Tibial nerve (tissue), 4 donors: Measurements from ENCODE around the gene RPL23. TPM values are rescaled to one million over a fixed set of nuclear protein-coding genes. Genes with fewer than 3 reads are reported as not detected.
A peak's percentile ranks its signal among the peaks of the same experiment; 100 is the strongest.

Experiments used
- DNase-seq, 2 donors: peaks; one replicate each; pipeline ENCODE4 v3.0.0-alpha.2; 2019; ENCODE audit warnings: low spot score in 2 of 2
- H3K27ac ChIP-seq, 4 donors: fragments of 200-600 bp; sonication (generic) in 3 of 4; one replicate each; pipeline ENCODE4 v1.5.1; 2017 to 2019; ENCODE audit warnings: mild to moderate bottlenecking in 1 of 4
- H3K27me3 ChIP-seq, 2 donors: fragments of 200-600 bp; sonication (generic) in 1 of 2; one replicate each; pipeline versions ENCODE4 v1.5.1 to v1.6.0; 2017 to 2019
- H3K36me3 ChIP-seq, 3 donors: fragments of 200-600 bp; sonication (generic); one replicate each; pipeline ENCODE4 v1.5.1; 2018 to 2019
- H3K4me1 ChIP-seq, 4 donors: fragments of 200-600 bp; sonication (generic) in 3 of 4; one replicate each; pipeline ENCODE4 v1.5.1; 2017 to 2019
- H3K4me3 ChIP-seq, 4 donors: fragments of 200-600 bp; sonication (generic) in 3 of 4; one replicate each; pipeline ENCODE4 v1.5.1; 2017 to 2019; ENCODE audit warnings: mild to moderate bottlenecking in 1 of 4, moderate library complexity in 1 of 4
- H3K9me3 ChIP-seq, 4 donors: fragments of 200-600 bp; sonication (generic) in 3 of 4; one replicate each; pipeline ENCODE4 v1.5.1; 2017 to 2019
- EP300 ChIP-seq, 2 donors: sonication (generic); formaldehyde crosslinking; IDR thresholded peaks; one replicate each; pipeline ENCODE4 v1.6.1; 2017; ENCODE audit warnings: antibody characterized with exemption in 2 of 2, mild to moderate bottlenecking in 1 of 2
- POLR2A ChIP-seq, 2 donors: fragments of 450-650 bp; IDR thresholded peaks; one replicate each; pipeline ENCODE4 v1.6.1; 2017; ENCODE audit warnings: antibody characterized with exemption in 2 of 2, mild to moderate bottlenecking in 2 of 2, moderate library complexity in 2 of 2
- WGBS, 2 donors: methylation state at CpG; one replicate each; pipeline ENCODE4 v1.1.5; 2018; 5-methylcytosine and 5-hydroxymethylcytosine counted together
- small RNA-seq: library from RNA; depleted of rRNA; stranded (forward); fragments of <200 nt; gene quantifications from one replicate; pipeline ENCODE3, GENCODE V24; 2016
- total RNA-seq, 4 donors: library from RNA; depleted of rRNA; stranded (reverse); fragments of >200 nt; gene quantifications; one replicate each; pipeline ENCODE4 v1.1.0, GENCODE V29; 2016
- TF ChIP-seq, protein P1 (sequence below), 5 experiments: fragments of 200-600 bp in 3 of 5; fragments of 450-650 bp in 2 of 5; sonication (generic) in 3 of 5; IDR thresholded peaks; one replicate each; pipeline ENCODE4 v1.5.1; 2016 to 2019; ENCODE audit warnings: antibody characterized with exemption in 5 of 5, mild to moderate bottlenecking in 3 of 5, moderate library complexity in 2 of 5

RPL23 gene
- total RNA-seq, 4 donors from 2014 or later = 1,112 to 1,642 (median 1,331) TPM

DNA sequence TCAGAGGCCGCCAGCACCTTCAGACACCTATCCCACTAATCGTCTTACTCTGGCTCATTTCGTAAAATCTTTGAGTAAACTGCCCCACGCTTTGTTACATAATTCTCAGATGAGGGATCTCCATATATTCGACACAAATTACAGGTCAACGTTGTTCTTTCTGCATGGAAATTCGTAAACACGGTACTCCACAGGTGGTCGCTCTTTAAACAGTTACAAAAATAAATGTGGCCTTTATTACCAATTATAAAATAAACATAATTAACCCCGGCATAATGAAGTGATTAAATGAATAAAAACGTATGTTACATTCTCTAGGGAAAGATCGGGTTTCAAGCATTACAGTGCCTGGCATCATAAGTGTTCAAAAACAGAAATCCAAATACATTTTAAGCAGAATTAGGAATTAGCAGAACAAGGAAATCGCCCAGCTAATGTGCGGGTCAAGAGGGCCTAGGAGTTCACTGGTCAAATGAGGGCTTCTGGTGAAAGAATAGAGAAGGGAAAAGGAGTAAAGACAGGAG is 53.2 kb downstream of the RPL23 start:
- Histone ChIP-seq H3K27ac (peak overlapping the region; percentile 93 to 100 (median 99)), H3K4me1 (peaks cover 0 to 39% (median 23%) of the 10 kb centered on the region in 4 donors), H3K4me3 (peak overlapping the region; percentile 83 to 98 (median 89)), H3K27me3 (no peaks in the 10 kb centered on the region), H3K9me3 (no peaks in the 10 kb centered on the region), H3K36me3 (peaks cover 0 to 50% (median 10%) of the 10 kb centered on the region in 3 donors)
- no peak for TF ChIP-seq EP300 (IDR thresholded peaks at IDR 0.05)
- TF ChIP-seq, protein P1, sequence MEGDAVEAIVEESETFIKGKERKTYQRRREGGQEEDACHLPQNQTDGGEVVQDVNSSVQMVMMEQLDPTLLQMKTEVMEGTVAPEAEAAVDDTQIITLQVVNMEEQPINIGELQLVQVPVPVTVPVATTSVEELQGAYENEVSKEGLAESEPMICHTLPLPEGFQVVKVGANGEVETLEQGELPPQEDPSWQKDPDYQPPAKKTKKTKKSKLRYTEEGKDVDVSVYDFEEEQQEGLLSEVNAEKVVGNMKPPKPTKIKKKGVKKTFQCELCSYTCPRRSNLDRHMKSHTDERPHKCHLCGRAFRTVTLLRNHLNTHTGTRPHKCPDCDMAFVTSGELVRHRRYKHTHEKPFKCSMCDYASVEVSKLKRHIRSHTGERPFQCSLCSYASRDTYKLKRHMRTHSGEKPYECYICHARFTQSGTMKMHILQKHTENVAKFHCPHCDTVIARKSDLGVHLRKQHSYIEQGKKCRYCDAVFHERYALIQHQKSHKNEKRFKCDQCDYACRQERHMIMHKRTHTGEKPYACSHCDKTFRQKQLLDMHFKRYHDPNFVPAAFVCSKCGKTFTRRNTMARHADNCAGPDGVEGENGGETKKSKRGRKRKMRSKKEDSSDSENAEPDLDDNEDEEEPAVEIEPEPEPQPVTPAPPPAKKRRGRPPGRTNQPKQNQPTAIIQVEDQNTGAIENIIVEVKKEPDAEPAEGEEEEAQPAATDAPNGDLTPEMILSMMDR (IDR thresholded peaks at IDR 0.05) = no peak
- TF ChIP-seq POLR2A (IDR thresholded peaks at IDR 0.05) = no peak
- no peak for DNase-seq
- 16 to 20% methylated on average over 14 of the region's 14 CpGs for whole genome bisulfite sequencing, 2 donors

DNA sequence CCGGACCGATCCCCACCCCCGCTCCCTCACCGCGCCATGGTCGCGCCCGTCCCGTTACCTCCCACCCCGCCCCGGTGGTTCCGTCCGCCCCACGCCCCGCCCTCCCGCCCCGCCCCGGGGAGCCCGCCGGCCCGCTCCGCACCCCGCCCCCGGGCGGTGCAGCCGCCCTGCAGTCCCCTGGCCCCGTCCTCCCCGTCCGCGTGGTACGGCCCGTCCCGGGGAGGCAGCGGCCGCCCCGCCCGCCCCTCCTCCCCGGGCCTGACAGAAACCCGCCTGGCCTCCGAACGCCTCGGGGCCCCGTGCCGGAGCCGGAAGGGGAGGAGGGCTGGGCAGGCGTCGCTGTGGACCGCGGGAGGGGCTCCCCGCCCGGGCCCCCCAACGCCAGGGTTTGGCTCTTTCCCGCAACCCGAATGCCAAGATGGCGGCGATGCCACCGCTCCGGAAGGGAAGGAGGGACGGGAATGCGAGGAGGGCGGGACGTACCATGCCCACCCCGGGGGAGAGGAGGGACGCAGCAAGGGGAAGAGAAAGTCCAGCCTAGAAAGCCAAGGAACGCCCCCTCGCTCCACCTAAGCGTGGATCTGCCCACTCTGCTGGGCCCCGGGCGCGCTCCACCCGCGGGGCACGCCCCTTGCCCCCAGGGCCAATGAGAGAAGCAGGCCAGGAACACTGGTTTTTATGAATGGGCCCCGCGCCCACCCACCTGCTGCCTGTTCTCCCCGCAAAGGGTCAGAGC is 53.9 kb downstream of the RPL23 start, which contains the start of gene PIP4K2B:
Gene PIP4K2B, minus strand, starts transcription at position 56 of the 736 bp plus-strand sequence. CDS start 132 bp downstream, outside the sequence.
- Histone ChIP-seq H3K4me3 (peak within 1 kb of the TSS; percentile 83 to 98 (median 89)), H3K9me3 (no peaks in the 10 kb centered on the region), H3K27ac (peak within 1 kb of the TSS; percentile 93 to 100 (median 99)), H3K36me3 (peaks cover 0 to 44% (median 10%) of the 10 kb centered on the region in 3 donors), H3K27me3 (no peaks in the 10 kb centered on the region), H3K4me1 (peaks cover 0 to 42% (median 23%) of the 10 kb centered on the region in 4 donors)
- peak in 1 of 2 donors; percentile 85 for TF ChIP-seq EP300 (IDR thresholded peaks at IDR 0.05)
- TF ChIP-seq, protein P1 (IDR thresholded peaks at IDR 0.05) = peak in 2 of 5 experiments; percentile 32 to 40
- peak in 1 of 2 donors; percentile 18 for TF ChIP-seq POLR2A (IDR thresholded peaks at IDR 0.05)
- 0 to 1% methylated on average over 22 to 29 of the region's 76 CpGs for WGBS, 2 donors
- peak; percentile 88 to 89 for DNase-seq

DNA sequence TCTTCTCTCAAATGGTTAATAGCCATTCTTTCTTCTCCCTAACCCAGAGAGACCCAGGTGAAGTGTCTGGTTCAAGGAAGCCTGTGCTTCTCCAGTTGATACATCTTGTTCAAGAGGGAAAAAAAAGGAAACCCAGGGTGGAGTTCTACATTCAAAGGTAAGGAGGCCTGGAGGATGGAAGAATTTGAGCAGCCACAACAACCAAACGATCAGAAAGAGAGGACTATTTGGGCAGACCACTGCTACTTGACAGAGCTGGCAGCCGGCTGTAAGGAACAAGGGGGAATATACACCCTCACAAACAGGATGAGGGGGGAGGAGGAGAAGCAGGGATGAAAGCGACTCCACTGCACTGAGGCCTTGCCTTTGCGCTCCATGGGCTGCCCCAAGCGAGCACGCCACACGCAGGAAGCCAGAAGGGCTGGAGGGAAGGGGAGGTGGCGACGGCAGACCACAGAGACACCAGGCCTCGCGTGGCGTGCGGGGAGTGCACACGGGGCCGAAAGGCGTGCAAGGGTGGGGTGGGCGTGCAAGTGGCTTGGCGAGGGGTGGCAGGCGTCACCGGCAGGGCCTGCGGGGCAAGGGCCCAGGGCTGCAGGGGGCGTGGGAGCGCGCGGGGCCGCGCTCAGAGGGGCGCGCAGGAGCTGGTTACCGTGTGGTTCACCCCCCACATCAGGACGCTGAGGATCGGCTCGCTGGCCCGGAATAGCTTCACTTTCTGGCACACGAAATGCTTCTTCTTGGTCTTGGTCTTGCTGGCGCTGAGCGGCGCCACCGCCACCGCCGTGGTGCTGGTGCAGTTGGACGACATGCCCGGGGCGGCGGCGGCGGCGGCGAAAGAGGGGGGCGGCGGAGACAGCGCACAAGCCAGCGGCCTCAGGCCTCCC is 54.7 kb downstream of the RPL23 start:
- Histone ChIP-seq H3K27me3 (no peaks in the 10 kb centered on the region), H3K36me3 (peaks cover 0 to 36% (median 5%) of the 10 kb centered on the region in 3 donors), H3K4me1 (peaks cover 0 to 42% (median 23%) of the 10 kb centered on the region in 4 donors), H3K4me3 (peak overlapping the region; percentile 83 to 98 (median 89)), H3K27ac (peak overlapping the region; percentile 93 to 100 (median 99)), H3K9me3 (no peaks in the 10 kb centered on the region)
- WGBS, 2 donors = 0 to 1% methylated on average over 28 to 35 of the region's 53 CpGs
- TF ChIP-seq EP300 (IDR thresholded peaks at IDR 0.05) (peak in 1 of 2 donors; percentile 33), POLR2A (IDR thresholded peaks at IDR 0.05) (peak in 1 of 2 donors; percentile 9)
- TF ChIP-seq, protein P1 (IDR thresholded peaks at IDR 0.05) = no peak
- peak; percentile 9 to 13 for DNase-seq

Small RNA genes lying within 50 kb of the gene (small RNA-seq; reads per million reads assigned to genes)
- gene MIR4727 (not detected), gene SNORA21 (not detected), gene SNORA21B (not detected)

Other genes with a start within 250 kb of the RPL23 start
- gene SRCIN1, start 247.8 kb downstream of the RPL23 start, total RNA-seq = 1 to 10 TPM in 2 of 4 donors, under 1 TPM in 2; 0.44 to 5.4 (median 1.5) TPM
- gene EPOP, start 178.8 kb downstream of the RPL23 start, total RNA-seq = 1 to 10 TPM; 1.3 to 5.7 (median 4.6) TPM
- 100 to 1,000 TPM in 2 of 4 donors, 10 to 100 TPM in 2; 83.9 to 185 (median 116) TPM for gene MLLT6, start 148.4 kb downstream of the RPL23 start, total RNA-seq
- gene CISD3, start 123.4 kb downstream of the RPL23 start, total RNA-seq = 10 to 100 TPM; 10.2 to 19.2 (median 16.5) TPM
- gene PCGF2, start 105.4 kb downstream of the RPL23 start, total RNA-seq = 10 to 100 TPM in 3 of 4 donors, 1 to 10 TPM in 1; 7.7 to 50.0 (median 17.6) TPM
- 100 to 1,000 TPM in 3 of 4 donors, 10 to 100 TPM in 1; 88.8 to 146 (median 141) TPM for gene PSMB3, start 101.0 kb downstream of the RPL23 start, total RNA-seq
- 10 to 100 TPM; 47.9 to 79.0 (median 74.8) TPM for gene PIP4K2B, start 54.2 kb downstream of the RPL23 start, total RNA-seq
- gene CWC25, start 28.4 kb downstream of the RPL23 start, total RNA-seq = 10 to 100 TPM; 19.0 to 43.3 (median 24.9) TPM
- 100 to 1,000 TPM; 110 to 165 (median 137) TPM for gene LASP1, start 16.3 kb upstream of the RPL23 start, total RNA-seq
- not detected for gene FBXO47, start 113.7 kb upstream of the RPL23 start, total RNA-seq